Neural cell (in vitro differentiated cells): ENCODE data around the gene PEA15. TPM values are rescaled to one million over a fixed set of nuclear protein-coding genes. Genes with fewer than 3 reads are reported as not detected.

Source experiments
- H2AFZ ChIP-seq: fragments of 200-600, 300-800 bp; sonication (generic), shearing (Covaris generic); 2 replicates; pipeline ENCODE4 v1.6.0; 2014; ENCODE audit warnings: low read depth, mild to moderate bottlenecking, antibody characterized with exemption, low read length, moderate library complexity
- H3F3A ChIP-seq: fragments of 200-600 bp; shearing (Covaris generic); 2 replicates; pipeline ENCODE4 v1.6.1; 2016; ENCODE audit warnings: mild to moderate bottlenecking, moderate library complexity, mixed read lengths, antibody characterized with exemption, low read length; ENCODE audit not compliant: insufficient read depth, poor library complexity, severe bottlenecking
- H3K27ac ChIP-seq: fragments of 200-600, 300-800 bp; sonication (generic), shearing (Covaris generic); 2 replicates; pipeline ENCODE4 v1.5.1; 2014; ENCODE audit warnings: mild to moderate bottlenecking, low read length, moderate library complexity
- H3K27me3 ChIP-seq: fragments of 300-800, 200-600 bp; sonication (generic), shearing (Covaris generic); 2 replicates; pipeline ENCODE4 v1.6.0; 2014; ENCODE audit warnings: mild to moderate bottlenecking, low read depth, low read length, moderate library complexity; ENCODE audit not compliant: insufficient read depth
- H3K36me3 ChIP-seq: fragments of 300-800, 200-600 bp; sonication (generic), shearing (Covaris generic); 2 replicates; pipeline ENCODE4 v1.5.1; 2014; ENCODE audit warnings: mild to moderate bottlenecking, antibody characterized with exemption, low read length, moderate library complexity; ENCODE audit not compliant: insufficient read depth
- H3K4me2 ChIP-seq: fragments of 300-800, 200-600 bp; sonication (generic), shearing (Covaris generic); 2 replicates; pipeline ENCODE4 v1.6.0; 2014; ENCODE audit warnings: mild to moderate bottlenecking, low read length
- H3K4me3 ChIP-seq: fragments of 300-800, 200-600 bp; sonication (generic), shearing (Covaris generic); 2 replicates; pipeline ENCODE4 v1.5.1; 2014; ENCODE audit warnings: mild to moderate bottlenecking, low read length, moderate library complexity
- H3K79me2 ChIP-seq: fragments of 200-600 bp; shearing (Covaris generic); replicated peaks from 2 replicates; pipeline ENCODE4 v1.6.0; 2014; ENCODE audit warnings: mild to moderate bottlenecking, low read length, moderate library complexity; ENCODE audit not compliant: insufficient read depth
- H3K9ac ChIP-seq: fragments of 300-800, 200-600 bp; sonication (generic), shearing (Covaris generic); 2 replicates; pipeline ENCODE4 v1.6.1; 2016; ENCODE audit warnings: mild to moderate bottlenecking, low read length, mixed read lengths
- H3K9me2 ChIP-seq: fragments of 200-600 bp; shearing (Covaris generic); 2 replicates; pipeline ENCODE4 v1.6.1; 2016; ENCODE audit warnings: mild to moderate bottlenecking, low read length, mixed read lengths; ENCODE audit not compliant: insufficient read depth
- H3K9me3 ChIP-seq: fragments of 200-600, 300-800 bp; sonication (generic), shearing (Covaris generic); 2 replicates; pipeline ENCODE4 v1.6.1; 2016; ENCODE audit warnings: mild to moderate bottlenecking, mixed run types, low read length, moderate library complexity, mixed read lengths
- H4K20me1 ChIP-seq: fragments of 200-600 bp; shearing (Covaris generic); 2 replicates; pipeline ENCODE4 v1.6.1; 2016; ENCODE audit warnings: mild to moderate bottlenecking, mixed run types; ENCODE audit not compliant: insufficient read depth
- CTCF ChIP-seq: fragments of 450-650 bp; IDR thresholded peaks from 2 replicates; pipeline ENCODE4 v1.5.1; 2014; ENCODE audit warnings: antibody characterized with exemption, mild to moderate bottlenecking, moderate library complexity; ENCODE audit not compliant: poor library complexity, severe bottlenecking
- EP300 ChIP-seq: fragments of 450-650 bp; conservative IDR thresholded peaks from 2 replicates; pipeline ENCODE4 v1.6.1; 2014; ENCODE audit warnings: antibody characterized with exemption, mild to moderate bottlenecking, moderate library complexity; ENCODE audit not compliant: poor library complexity, severe bottlenecking
- EZH2 ChIP-seq: fragments of 200-600, 300-800 bp; shearing (Covaris generic), sonication (generic); IDR thresholded peaks from 2 replicates; pipeline ENCODE4 v1.6.1; 2014; ENCODE audit warnings: antibody characterized with exemption, low read length, borderline replicate concordance, mild to moderate bottlenecking; ENCODE audit not compliant: insufficient read depth, poor library complexity, severe bottlenecking
- MXI1 ChIP-seq: fragments of 450-650 bp; conservative IDR thresholded peaks from 2 replicates; pipeline ENCODE4 v1.6.1; 2014; ENCODE audit warnings: antibody characterized with exemption, mild to moderate bottlenecking; ENCODE audit not compliant: poor library complexity, severe bottlenecking
- POLR2AphosphoS5 ChIP-seq: IDR thresholded peaks from 2 replicates; pipeline ENCODE4 v1.6.1; 2012
- RAD21 ChIP-seq: fragments of 450-650 bp; conservative IDR thresholded peaks from 2 replicates; pipeline ENCODE4 v1.6.1; 2014; ENCODE audit warnings: antibody characterized with exemption, mild to moderate bottlenecking, moderate library complexity
- SMC3 ChIP-seq: fragments of 450-650 bp; conservative IDR thresholded peaks from 2 replicates; pipeline ENCODE4 v1.6.1; 2014; ENCODE audit warnings: antibody characterized with exemption, mild to moderate bottlenecking, moderate library complexity; ENCODE audit not compliant: poor library complexity
- TAF1 ChIP-seq: IDR thresholded peaks from 2 replicates; pipeline ENCODE4 v1.6.1; 2012; ENCODE audit warnings: low read depth
- polyA plus RNA-seq: library from polyadenylated mRNA; depleted of rRNA; stranded (reverse); fragments of >200 nt; gene quantifications from 2 replicates; pipeline ENCODE4 v1.2.3, GENCODE V29; 2014
- TF ChIP-seq, protein P1 (sequence below): IDR thresholded peaks from 2 replicates; pipeline ENCODE4 v1.6.1; 2012; ENCODE audit warnings: borderline replicate concordance

The PEA15 gene
- polyA plus RNA-seq, 1 donor from 2014 or later: 46.4 TPM

DNA sequence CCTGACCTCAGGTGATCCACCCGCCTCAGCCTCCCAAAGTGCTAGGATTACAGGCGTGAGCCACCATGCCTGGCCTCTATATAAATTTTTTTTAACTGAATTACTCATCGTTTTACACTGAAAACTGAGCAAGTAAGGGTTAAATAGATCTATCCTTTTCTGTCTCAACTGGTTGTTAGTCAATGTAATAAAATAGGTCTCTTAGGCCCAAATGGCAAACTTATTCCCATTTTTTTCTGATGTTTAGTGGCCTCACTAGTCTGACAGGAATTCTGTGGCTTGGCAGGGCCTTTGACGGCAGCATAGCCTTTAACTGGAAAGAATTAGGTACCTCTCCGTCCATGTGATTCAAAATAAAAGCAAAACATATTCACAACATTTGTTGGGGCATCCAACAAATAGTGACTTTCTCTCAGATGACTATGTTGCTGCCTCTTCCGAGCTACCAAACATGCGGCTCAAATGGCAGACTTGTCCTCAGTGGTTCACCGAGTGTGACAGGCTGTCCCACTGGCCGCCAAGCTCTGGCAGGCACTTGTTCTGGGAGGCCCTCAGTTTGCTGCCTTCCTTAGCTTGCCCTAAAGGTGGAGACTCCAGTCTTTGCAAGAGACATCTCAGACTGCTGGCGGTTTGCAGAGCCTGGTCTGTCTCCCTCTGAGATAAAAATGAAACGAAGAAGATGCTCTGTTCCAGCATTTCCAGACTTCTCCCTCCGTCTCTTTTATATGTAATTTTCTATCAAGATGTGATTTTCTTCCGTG, 36.4 kb upstream of the PEA15 start:
- Histone ChIP-seq H3K27ac (peak overlapping the region; percentile 23), H3K79me2 (no peaks in the 10 kb centered on the region), H2AFZ (no peak overlapping the region), H4K20me1 (no peaks in the 10 kb centered on the region), H3K9me3 (no peaks in the 10 kb centered on the region), H3K27me3 (no peaks in the 10 kb centered on the region), H3K9me2 (no peaks in the 10 kb centered on the region), H3K4me3 (peak overlapping the region; percentile 23), H3K9ac (peak overlapping the region; percentile 8), H3K36me3 (no peaks in the 10 kb centered on the region), H3F3A (no peaks in the 10 kb centered on the region), H3K4me2 (no peak overlapping the region)
- no peak for TF ChIP-seq POLR2AphosphoS5

GRCh38 chr1:160169553-160170399, 35.4 kb upstream of the PEA15 start:
- Histone ChIP-seq H3F3A (no peaks in the 10 kb centered on the region), H3K4me2 (no peak overlapping the region), H3K27ac (peak overlapping the region; percentile 32), H3K4me3 (peak overlapping the region; percentile 23), H3K36me3 (no peaks in the 10 kb centered on the region), H3K9me2 (no peaks in the 10 kb centered on the region), H3K27me3 (no peaks in the 10 kb centered on the region), H3K9me3 (no peaks in the 10 kb centered on the region), H3K9ac (no peak overlapping the region), H3K79me2 (no peaks in the 10 kb centered on the region), H4K20me1 (no peaks in the 10 kb centered on the region), H2AFZ (no peak overlapping the region)
- TF ChIP-seq MXI1: peak; percentile 16
- peak; percentile 50 for TF ChIP-seq POLR2AphosphoS5
- TF ChIP-seq EP300: peak; percentile 35
- TF ChIP-seq RAD21: no peak
- TF ChIP-seq EZH2: no peak
- no peak for TF ChIP-seq TAF1
- TF ChIP-seq, protein P1, sequence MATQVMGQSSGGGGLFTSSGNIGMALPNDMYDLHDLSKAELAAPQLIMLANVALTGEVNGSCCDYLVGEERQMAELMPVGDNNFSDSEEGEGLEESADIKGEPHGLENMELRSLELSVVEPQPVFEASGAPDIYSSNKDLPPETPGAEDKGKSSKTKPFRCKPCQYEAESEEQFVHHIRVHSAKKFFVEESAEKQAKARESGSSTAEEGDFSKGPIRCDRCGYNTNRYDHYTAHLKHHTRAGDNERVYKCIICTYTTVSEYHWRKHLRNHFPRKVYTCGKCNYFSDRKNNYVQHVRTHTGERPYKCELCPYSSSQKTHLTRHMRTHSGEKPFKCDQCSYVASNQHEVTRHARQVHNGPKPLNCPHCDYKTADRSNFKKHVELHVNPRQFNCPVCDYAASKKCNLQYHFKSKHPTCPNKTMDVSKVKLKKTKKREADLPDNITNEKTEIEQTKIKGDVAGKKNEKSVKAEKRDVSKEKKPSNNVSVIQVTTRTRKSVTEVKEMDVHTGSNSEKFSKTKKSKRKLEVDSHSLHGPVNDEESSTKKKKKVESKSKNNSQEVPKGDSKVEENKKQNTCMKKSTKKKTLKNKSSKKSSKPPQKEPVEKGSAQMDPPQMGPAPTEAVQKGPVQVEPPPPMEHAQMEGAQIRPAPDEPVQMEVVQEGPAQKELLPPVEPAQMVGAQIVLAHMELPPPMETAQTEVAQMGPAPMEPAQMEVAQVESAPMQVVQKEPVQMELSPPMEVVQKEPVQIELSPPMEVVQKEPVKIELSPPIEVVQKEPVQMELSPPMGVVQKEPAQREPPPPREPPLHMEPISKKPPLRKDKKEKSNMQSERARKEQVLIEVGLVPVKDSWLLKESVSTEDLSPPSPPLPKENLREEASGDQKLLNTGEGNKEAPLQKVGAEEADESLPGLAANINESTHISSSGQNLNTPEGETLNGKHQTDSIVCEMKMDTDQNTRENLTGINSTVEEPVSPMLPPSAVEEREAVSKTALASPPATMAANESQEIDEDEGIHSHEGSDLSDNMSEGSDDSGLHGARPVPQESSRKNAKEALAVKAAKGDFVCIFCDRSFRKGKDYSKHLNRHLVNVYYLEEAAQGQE: no peak
- no peak for TF ChIP-seq SMC3
- TF ChIP-seq CTCF: no peak
